Measurements from ENCODE around the gene P3H4. TPM values are rescaled to one million over a fixed set of nuclear protein-coding genes. Genes with fewer than 3 reads are reported as not detected.

Gene P3H4
- total and polyA plus RNA-seq, 8 donors: 19.1 to 47.1 (median 31.0) TPM

DNA sequence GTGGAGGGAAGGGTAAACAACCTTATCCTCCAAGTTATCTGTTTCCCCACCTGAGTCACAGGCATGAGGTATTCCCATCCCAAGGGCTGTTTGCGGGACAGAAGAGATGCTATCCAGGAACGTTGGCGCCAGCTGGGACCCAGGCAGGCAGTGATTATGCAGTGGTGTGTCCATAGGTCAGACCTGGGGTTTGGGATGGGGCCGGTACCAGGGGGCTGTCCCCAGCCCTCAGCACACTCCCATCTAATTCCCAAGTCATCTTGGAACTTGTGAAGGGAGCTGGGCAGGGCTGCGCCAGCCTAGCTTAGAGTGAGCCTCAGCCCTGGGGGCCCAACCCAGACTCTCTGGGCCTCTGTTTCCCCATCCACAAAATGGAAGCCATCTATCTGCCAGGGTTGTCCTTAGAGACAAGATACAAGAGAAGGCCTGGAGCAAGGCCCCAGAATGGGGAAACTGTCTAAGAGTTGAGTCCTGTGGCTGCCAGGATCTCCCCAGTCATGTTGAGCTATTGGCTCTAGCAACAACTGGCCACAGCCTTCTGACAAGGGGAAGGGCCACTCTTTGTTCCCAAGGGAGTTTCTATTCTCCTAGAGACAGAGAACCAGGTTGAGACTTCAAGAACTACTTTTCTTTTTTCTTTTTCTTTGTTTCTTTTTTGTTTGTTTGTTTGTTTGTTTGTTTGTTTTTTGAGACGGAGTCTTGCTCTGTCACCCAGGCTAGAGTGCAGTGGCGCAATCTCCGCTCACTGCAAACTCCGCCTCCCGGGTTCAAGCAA, 15.4 kb downstream of the P3H4 start:
- ATAC-seq (no peak), DNase-seq (no peak)
- H3K4me3 ChIP-seq: no peak overlapping the region
- intact Hi-C loops (cut with DNase I): no loop called here
- no peak overlapping the region for H3K27ac ChIP-seq
- no peaks in the 10 kb centered on the region for H3K36me3 ChIP-seq
- H3K9me3 ChIP-seq: no peaks in the 10 kb centered on the region
- TF ChIP-seq, protein P1, sequence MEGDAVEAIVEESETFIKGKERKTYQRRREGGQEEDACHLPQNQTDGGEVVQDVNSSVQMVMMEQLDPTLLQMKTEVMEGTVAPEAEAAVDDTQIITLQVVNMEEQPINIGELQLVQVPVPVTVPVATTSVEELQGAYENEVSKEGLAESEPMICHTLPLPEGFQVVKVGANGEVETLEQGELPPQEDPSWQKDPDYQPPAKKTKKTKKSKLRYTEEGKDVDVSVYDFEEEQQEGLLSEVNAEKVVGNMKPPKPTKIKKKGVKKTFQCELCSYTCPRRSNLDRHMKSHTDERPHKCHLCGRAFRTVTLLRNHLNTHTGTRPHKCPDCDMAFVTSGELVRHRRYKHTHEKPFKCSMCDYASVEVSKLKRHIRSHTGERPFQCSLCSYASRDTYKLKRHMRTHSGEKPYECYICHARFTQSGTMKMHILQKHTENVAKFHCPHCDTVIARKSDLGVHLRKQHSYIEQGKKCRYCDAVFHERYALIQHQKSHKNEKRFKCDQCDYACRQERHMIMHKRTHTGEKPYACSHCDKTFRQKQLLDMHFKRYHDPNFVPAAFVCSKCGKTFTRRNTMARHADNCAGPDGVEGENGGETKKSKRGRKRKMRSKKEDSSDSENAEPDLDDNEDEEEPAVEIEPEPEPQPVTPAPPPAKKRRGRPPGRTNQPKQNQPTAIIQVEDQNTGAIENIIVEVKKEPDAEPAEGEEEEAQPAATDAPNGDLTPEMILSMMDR (IDR thresholded peaks at IDR 0.05): no peak
- peaks cover 20 to 23% of the 10 kb centered on the region in 2 donors for H3K4me1 ChIP-seq
- no peaks in the 10 kb centered on the region for H3K27me3 ChIP-seq

DNA sequence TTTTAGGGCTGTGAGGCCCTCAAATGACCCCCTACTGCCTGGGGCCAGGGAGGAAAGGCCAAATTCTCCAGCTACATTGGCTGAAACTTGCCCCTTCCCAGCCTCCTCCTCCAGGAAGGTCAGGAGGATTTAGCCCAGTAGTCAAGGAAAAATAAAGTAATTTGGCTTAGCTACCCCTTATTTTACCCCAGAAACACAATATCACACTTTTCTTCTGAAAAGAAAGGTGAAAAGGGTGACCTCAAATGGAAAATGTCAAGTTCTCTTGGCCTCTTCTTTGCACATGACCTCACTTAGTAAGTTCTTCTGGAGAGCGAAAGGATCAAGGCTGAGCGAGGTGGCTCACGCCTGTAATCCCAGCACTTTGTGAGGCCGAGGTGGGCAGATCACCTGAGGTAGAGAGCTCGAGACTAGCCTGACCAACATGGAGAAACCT, 17.2 kb downstream of the P3H4 start:
- Histone ChIP-seq H3K9me3 (no peaks in the 10 kb centered on the region), H3K36me3 (no peaks in the 10 kb centered on the region), H3K27ac (no peak overlapping the region), H3K4me1 (peaks cover 15 to 16% of the 10 kb centered on the region in 2 donors), H3K4me3 (no peak overlapping the region), H3K27me3 (no peaks in the 10 kb centered on the region)
- ATAC-seq: no peak
- intact Hi-C loops (cut with DNase I): no loop called here
- TF ChIP-seq, protein P1 (IDR thresholded peaks at IDR 0.05): no peak
- no peak for DNase-seq

DNA sequence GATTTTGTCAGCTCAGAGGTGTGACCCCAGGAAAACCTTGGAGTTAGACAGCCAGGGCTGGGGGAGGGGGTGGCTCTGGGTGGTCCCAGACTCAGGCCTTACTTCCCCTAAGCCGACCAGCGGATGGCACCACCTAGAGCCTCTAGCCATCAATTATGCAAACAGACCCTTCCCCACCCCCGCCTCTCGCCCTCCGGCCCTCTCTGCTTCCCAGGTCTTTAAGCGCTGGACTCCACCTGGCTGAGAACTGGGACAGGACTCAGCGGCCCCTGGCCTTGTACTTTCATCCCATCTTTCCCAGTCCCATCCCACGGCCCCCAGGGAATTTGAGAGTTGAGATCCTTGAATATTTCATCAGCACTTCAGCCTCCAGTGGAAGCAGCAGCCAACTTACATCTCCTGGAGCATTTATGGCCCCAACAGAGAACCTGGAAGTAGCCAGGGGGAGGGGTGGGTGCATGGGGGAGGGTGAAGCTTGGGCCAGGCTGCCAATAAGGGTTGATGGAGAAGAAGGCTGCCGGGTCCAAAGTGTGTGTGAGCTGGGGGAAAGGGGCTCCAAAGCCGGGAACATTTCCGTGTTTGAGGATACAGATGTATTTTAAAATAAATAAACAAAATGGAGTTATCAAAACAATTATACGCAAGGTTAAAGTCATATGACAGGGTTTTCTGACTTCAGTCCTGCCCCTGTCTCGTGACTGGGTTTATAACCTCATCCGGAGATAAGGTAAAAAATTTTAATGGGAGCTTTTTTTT, 17.8 kb downstream of the P3H4 start:
- no peak overlapping the region for H3K4me3 ChIP-seq
- intact Hi-C loops (cut with DNase I): no loop called here
- H3K4me1 ChIP-seq: peaks cover 16% of the 10 kb centered on the region in 2 donors
- ATAC-seq (no peak), DNase-seq (no peak)
- TF ChIP-seq, protein P1 (IDR thresholded peaks at IDR 0.05): no peak
- H3K9me3 ChIP-seq: no peaks in the 10 kb centered on the region
- H3K27ac ChIP-seq: peak overlapping the region; percentile 68 to 72
- H3K36me3 ChIP-seq: no peaks in the 10 kb centered on the region
- H3K27me3 ChIP-seq: no peaks in the 10 kb centered on the region

DNA sequence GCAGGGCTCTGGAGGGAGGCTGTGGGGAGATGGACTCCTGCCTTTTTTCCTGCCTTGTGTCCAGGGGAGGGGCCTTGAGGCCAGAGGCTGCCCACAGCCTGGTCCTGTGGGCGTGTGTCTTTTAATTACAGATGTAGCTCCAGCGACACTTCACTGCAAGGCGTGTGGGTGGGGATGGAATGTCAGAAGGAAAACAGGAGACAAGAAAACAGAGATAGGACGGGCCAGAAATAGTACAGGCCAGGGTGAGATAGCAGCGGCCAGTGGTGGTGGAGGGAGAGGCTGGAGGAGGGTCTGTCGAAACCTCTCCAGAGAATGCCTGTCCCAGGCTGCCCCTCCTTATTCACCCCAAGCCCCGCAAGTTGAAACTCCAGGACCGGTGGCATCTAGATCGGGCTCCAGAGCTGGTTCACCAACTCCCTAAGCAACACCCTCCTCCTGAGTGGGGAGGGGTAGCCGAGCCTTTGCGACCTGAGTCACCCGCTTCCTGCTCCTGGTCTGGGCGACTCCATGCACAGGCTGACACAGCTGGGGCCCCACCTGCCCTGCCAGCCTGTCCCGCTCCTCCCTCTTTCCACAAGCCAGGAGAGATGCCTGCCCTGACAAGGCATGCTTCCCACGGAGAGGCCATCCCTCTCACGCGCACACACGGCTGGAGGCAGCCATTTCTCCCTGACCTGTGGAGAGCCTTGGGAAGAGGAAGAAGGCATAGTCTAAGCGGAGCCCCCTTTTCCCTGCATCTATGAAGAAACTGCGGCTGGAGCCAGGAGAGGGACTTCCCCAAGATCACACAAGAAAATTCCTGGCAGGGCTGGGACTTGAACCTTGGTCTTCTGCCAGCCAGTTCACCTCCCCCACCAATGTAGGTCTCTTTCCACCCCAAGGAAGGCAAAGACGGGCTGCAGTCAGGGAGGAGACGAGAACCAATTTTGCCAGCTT, 18.6 kb downstream of the P3H4 start:
- TF ChIP-seq, protein P1 (IDR thresholded peaks at IDR 0.05): no peak
- no peak overlapping the region for H3K4me3 ChIP-seq
- H3K9me3 ChIP-seq: no peaks in the 10 kb centered on the region
- intact Hi-C loops (cut with DNase I): no loop called here
- peak overlapping the region; percentile 68 to 72 for H3K27ac ChIP-seq
- peak; percentile 90 for ATAC-seq
- peaks cover 16 to 20% of the 10 kb centered on the region in 2 donors for H3K4me1 ChIP-seq
- peak in 3 of 4 donors; percentile 72 to 87 (median 72) for DNase-seq
- H3K27me3 ChIP-seq: no peaks in the 10 kb centered on the region
- no peaks in the 10 kb centered on the region for H3K36me3 ChIP-seq

Measured in left lung (tissue), 10 donors.